Measurements from ENCODE around the gene COL8A1.

COL8A1 gene

DNA sequence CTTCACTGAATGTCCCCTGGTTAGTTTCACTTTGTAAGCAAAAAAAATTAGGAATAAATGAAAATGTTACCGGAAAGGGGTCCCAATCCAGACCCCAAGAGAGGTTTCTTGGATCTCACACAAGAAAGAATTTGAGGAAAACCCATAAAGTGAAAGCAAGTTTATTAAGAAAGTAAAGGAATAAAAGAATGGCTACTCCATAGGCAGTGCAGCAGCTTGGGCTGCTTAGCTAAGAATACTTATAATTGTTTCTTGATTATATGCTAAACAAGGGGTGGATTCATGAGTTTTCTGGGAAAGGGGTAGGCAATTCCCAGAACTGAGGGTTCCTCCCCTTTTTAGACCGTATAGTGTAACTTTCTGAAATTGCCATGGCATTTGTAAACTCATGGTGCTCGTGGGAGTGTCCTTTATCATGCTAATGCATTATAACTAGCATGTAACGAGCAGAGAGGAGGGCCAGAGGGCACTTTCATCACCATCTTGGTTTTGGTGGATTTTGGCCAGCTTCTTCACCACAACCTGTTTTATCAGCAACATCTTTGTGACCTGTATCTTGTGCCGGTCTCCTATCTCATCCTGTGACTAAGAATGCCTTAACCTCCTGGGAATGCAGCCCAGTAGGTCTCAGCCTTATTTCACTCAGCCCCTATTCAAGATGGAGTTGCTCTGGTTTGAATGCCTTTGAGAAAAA is 138.3 kb downstream of the COL8A1 start:
- peaks cover 1% of the 10 kb centered on the region for H3K27me3 Mint-ChIP-seq
- no peaks in the 10 kb centered on the region for H3K9me3 Mint-ChIP-seq
- no peak overlapping the region for H3K27ac Mint-ChIP-seq
- H3K4me3 Mint-ChIP-seq, result no peak overlapping the region
- intact Hi-C loops (cut with micrococcal nuclease), result no loop called here
- H3K4me1 Mint-ChIP-seq (ENCODE audit: low read depth), result no peaks in the 10 kb centered on the region
- H3K36me3 Mint-ChIP-seq (ENCODE audit: low read depth), result no peaks in the 10 kb centered on the region

GRCh38 chr3:99777210-99777549 is 138.8 kb downstream of the COL8A1 start:
- Mint-ChIP-seq H3K27me3 (peaks cover 1% of the 10 kb centered on the region), H3K4me3 (no peak overlapping the region), H3K9me3 (no peaks in the 10 kb centered on the region), H3K4me1 (ENCODE audit: low read depth) (no peaks in the 10 kb centered on the region), H3K27ac (no peak overlapping the region), H3K36me3 (ENCODE audit: low read depth) (no peaks in the 10 kb centered on the region)
- intact Hi-C loops (cut with micrococcal nuclease), result no loop called here

- Mint-ChIP-seq H3K4me3 (no peak overlapping the region), H3K4me1 (ENCODE audit: low read depth) (no peaks in the 10 kb centered on the region), H3K9me3 (no peaks in the 10 kb centered on the region), H3K27ac (no peak overlapping the region), H3K36me3 (ENCODE audit: low read depth) (no peaks in the 10 kb centered on the region), H3K27me3 (peaks cover 1% of the 10 kb centered on the region)
- intact Hi-C loops (cut with micrococcal nuclease), result no loop called here
Observed at GRCh38 chr3:99777708-99778107, 139.3 kb downstream of the COL8A1 start.

GRCh38 chr3:99780749-99781148 is 142.4 kb downstream of the COL8A1 start:
- intact Hi-C loops (cut with micrococcal nuclease), result no loop called here
- Mint-ChIP-seq H3K27ac (no peak overlapping the region), H3K4me3 (no peak overlapping the region), H3K4me1 (ENCODE audit: low read depth) (no peaks in the 10 kb centered on the region), H3K9me3 (no peaks in the 10 kb centered on the region), H3K27me3 (peaks cover 3% of the 10 kb centered on the region), H3K36me3 (ENCODE audit: low read depth) (no peaks in the 10 kb centered on the region)

GRCh38 chr3:99781761-99782160 is 143.4 kb downstream of the COL8A1 start:
- H3K4me1 Mint-ChIP-seq (ENCODE audit: low read depth), result no peaks in the 10 kb centered on the region
- no peak overlapping the region for H3K27ac Mint-ChIP-seq
- H3K9me3 Mint-ChIP-seq, result no peaks in the 10 kb centered on the region
- H3K27me3 Mint-ChIP-seq, result peaks cover 3% of the 10 kb centered on the region
- intact Hi-C loops (cut with micrococcal nuclease), result no loop called here
- H3K4me3 Mint-ChIP-seq, result no peak overlapping the region
- no peaks in the 10 kb centered on the region for H3K36me3 Mint-ChIP-seq (ENCODE audit: low read depth)

- no peak overlapping the region for H3K27ac Mint-ChIP-seq
- no peak overlapping the region for H3K4me3 Mint-ChIP-seq
- peaks cover 3% of the 10 kb centered on the region for H3K27me3 Mint-ChIP-seq
- no peaks in the 10 kb centered on the region for H3K4me1 Mint-ChIP-seq (ENCODE audit: low read depth)
- intact Hi-C loops (cut with micrococcal nuclease), result no loop called here
- no peaks in the 10 kb centered on the region for H3K9me3 Mint-ChIP-seq
- no peaks in the 10 kb centered on the region for H3K36me3 Mint-ChIP-seq (ENCODE audit: low read depth)
Observed at GRCh38 chr3:99783011-99783573, 144.7 kb downstream of the COL8A1 start.

DNA sequence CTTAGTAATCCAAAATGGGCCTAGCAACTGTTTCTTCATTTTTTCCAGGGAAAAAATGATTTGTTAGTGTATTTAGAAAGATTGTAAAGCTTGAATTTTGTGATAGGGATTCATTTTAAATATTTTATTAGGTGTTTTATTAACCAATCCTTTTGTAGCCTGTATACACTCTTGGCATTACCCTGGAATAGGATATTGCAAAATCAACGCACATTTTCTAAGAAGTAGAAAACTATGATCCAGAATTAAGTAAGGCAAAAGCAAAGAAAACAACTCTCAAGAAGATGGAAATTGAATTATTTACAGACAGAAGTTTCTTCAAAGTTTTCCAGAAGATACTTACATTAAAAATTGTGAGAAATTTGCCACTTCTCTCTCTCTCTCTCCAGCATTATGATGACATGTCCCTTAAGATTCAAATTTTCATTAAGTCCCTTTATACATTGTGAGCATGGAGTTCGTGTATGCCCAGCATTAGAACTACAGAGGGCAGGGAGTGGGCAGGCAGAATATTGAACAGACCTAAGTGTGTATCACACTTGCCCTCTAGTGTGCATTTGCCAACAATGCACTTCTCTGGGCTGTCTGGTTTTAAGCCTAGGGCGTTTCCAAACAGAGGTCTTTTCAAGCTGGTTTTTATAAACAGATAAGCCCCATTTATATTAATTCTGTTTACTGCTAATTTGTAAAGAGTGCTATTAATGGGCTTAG is 150.8 kb downstream of the COL8A1 start:
- no peaks in the 10 kb centered on the region for H3K4me1 Mint-ChIP-seq (ENCODE audit: low read depth)

DNA sequence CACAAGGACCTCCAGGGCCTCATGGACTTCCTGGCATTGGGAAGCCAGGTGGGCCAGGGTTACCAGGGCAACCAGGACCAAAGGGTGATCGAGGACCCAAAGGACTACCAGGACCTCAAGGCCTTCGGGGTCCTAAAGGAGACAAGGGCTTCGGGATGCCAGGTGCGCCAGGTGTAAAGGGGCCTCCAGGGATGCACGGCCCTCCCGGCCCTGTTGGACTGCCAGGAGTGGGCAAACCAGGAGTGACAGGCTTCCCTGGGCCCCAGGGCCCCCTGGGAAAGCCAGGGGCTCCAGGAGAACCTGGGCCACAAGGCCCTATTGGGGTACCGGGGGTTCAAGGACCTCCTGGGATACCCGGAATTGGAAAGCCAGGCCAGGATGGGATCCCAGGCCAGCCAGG is 156.1 kb downstream of the COL8A1 start:
- Mint-ChIP-seq H3K9me3 (no peaks in the 10 kb centered on the region), H3K27me3 (no peaks in the 10 kb centered on the region), H3K27ac (no peak overlapping the region), H3K4me3 (no peak overlapping the region), H3K4me1 (ENCODE audit: low read depth) (no peaks in the 10 kb centered on the region), H3K36me3 (ENCODE audit: low read depth) (no peaks in the 10 kb centered on the region)
- intact Hi-C loops (cut with micrococcal nuclease), result no loop called here

More for the DNA sequence above, 150.8 kb downstream of the COL8A1 start:
- H3K27me3 Mint-ChIP-seq, result peaks cover 2% of the 10 kb centered on the region
- H3K36me3 Mint-ChIP-seq (ENCODE audit: low read depth), result no peaks in the 10 kb centered on the region
- no peak overlapping the region for H3K4me3 Mint-ChIP-seq
- no peak overlapping the region for H3K27ac Mint-ChIP-seq
- intact Hi-C loops (cut with micrococcal nuclease), result no loop called here
- no peaks in the 10 kb centered on the region for H3K9me3 Mint-ChIP-seq

- no peaks in the 10 kb centered on the region for H3K4me1 Mint-ChIP-seq (ENCODE audit: low read depth)
- intact Hi-C loops (cut with micrococcal nuclease), result no loop called here
Observed at GRCh38 chr3:99795573-99795972, 157.2 kb downstream of the COL8A1 start.

GRCh38 chr3:99799422-99799821 is 161.0 kb downstream of the COL8A1 start:
- intact Hi-C loops (cut with micrococcal nuclease), result no loop called here
- Mint-ChIP-seq H3K36me3 (ENCODE audit: low read depth) (no peaks in the 10 kb centered on the region), H3K27me3 (no peaks in the 10 kb centered on the region), H3K4me1 (ENCODE audit: low read depth) (no peaks in the 10 kb centered on the region), H3K27ac (no peak overlapping the region), H3K4me3 (no peak overlapping the region), H3K9me3 (peaks cover 6% of the 10 kb centered on the region)

More at GRCh38 chr3:99795573-99795972, 157.2 kb downstream of the COL8A1 start:
- H3K9me3 Mint-ChIP-seq, result no peaks in the 10 kb centered on the region
- no peaks in the 10 kb centered on the region for H3K36me3 Mint-ChIP-seq (ENCODE audit: low read depth)
- H3K27ac Mint-ChIP-seq, result no peak overlapping the region
- H3K27me3 Mint-ChIP-seq, result no peaks in the 10 kb centered on the region
- no peak overlapping the region for H3K4me3 Mint-ChIP-seq

GRCh38 chr3:99803297-99803696 is 164.9 kb downstream of the COL8A1 start:
- no peaks in the 10 kb centered on the region for H3K27me3 Mint-ChIP-seq
- H3K27ac Mint-ChIP-seq, result no peak overlapping the region
- intact Hi-C loops (cut with micrococcal nuclease), result loop anchor here (10.0 kb wide), 1 partner anchor 278 kb away; no protein-coding TSS in a partner anchor
- peaks cover 20% of the 10 kb centered on the region for H3K9me3 Mint-ChIP-seq
- H3K36me3 Mint-ChIP-seq (ENCODE audit: low read depth), result no peaks in the 10 kb centered on the region
- H3K4me3 Mint-ChIP-seq, result no peak overlapping the region
- H3K4me1 Mint-ChIP-seq (ENCODE audit: low read depth), result no peaks in the 10 kb centered on the region

- peaks cover 20% of the 10 kb centered on the region for H3K9me3 Mint-ChIP-seq
- intact Hi-C loops (cut with micrococcal nuclease), result loop anchor here (10.0 kb wide), 1 partner anchor 280 kb away; no protein-coding TSS in a partner anchor
- H3K36me3 Mint-ChIP-seq (ENCODE audit: low read depth), result no peaks in the 10 kb centered on the region
- H3K4me3 Mint-ChIP-seq, result no peak overlapping the region
- H3K27ac Mint-ChIP-seq, result no peak overlapping the region
- no peaks in the 10 kb centered on the region for H3K4me1 Mint-ChIP-seq (ENCODE audit: low read depth)
- no peaks in the 10 kb centered on the region for H3K27me3 Mint-ChIP-seq
Observed at GRCh38 chr3:99805160-99805559, 166.8 kb downstream of the COL8A1 start.

DNA sequence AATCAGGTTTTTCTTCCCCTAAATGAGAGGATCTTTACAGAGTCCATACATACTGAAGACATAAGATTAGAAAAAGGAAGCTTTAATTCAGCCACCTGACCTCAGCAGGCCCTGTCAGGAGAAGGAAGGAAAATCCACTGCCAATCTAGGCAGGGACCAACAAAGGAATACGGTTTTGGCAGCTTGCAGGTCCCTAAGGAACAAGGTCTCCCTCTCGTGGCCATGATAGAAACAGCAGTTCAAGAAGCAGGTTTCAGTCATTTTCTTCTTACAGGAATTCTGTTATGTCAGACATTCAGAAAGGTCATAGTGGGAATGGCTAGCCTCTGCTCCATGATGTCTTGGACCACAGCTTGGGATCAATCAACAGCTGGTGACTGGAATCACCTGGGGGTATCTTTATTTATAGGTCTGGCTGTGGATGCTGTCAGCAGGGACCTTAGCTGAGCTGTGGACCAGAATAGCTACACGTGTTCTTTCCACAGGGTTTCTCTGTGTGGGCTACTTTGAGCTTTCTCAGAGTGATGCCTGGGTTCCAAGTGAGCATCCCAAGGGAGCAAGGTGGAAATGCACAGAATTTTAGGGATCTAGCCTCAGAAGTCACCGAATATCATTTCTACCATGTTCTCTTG is 169.9 kb downstream of the COL8A1 start:
- no peak overlapping the region for H3K4me3 Mint-ChIP-seq
- H3K9me3 Mint-ChIP-seq, result peaks cover 20% of the 10 kb centered on the region
- intact Hi-C loops (cut with micrococcal nuclease), result loop anchor here (10.0 kb wide), 1 partner anchor 283 kb away; no protein-coding TSS in a partner anchor
- H3K27me3 Mint-ChIP-seq, result no peaks in the 10 kb centered on the region
- no peaks in the 10 kb centered on the region for H3K36me3 Mint-ChIP-seq (ENCODE audit: low read depth)
- no peaks in the 10 kb centered on the region for H3K4me1 Mint-ChIP-seq (ENCODE audit: low read depth)
- no peak overlapping the region for H3K27ac Mint-ChIP-seq

GRCh38 chr3:99809565-99809964 is 171.2 kb downstream of the COL8A1 start:
- Mint-ChIP-seq H3K4me1 (ENCODE audit: low read depth) (no peaks in the 10 kb centered on the region), H3K27me3 (no peaks in the 10 kb centered on the region), H3K36me3 (ENCODE audit: low read depth) (no peaks in the 10 kb centered on the region), H3K9me3 (peaks cover 13% of the 10 kb centered on the region), H3K27ac (no peak overlapping the region), H3K4me3 (no peak overlapping the region)
- intact Hi-C loops (cut with micrococcal nuclease), result loop anchor here (10.0 kb wide), 1 partner anchor 285 kb away; no protein-coding TSS in a partner anchor

All from dendritic cell treated with granulocyte-macrophage colony-stimulating factor and Interleukin-4, amounts not matched to agents 40 ng/mL and 50 ng/mL, for 4 days (primary cell).